Measurements from ENCODE around the gene ZNF280B. TPM values are rescaled to one million over a fixed set of nuclear protein-coding genes. Genes with fewer than 3 reads are reported as not detected.
A peak's percentile ranks its signal among the peaks of the same experiment; 100 is the strongest.
"Not testable (repeated sequence)": the region's sequence is repeated elsewhere in the genome, so short reads cannot be mapped to it uniquely, and the experiment has no call there.

ZNF280B gene
- total RNA-seq, 1 experiment from 2014 or later, result 2.9 TPM

DNA sequence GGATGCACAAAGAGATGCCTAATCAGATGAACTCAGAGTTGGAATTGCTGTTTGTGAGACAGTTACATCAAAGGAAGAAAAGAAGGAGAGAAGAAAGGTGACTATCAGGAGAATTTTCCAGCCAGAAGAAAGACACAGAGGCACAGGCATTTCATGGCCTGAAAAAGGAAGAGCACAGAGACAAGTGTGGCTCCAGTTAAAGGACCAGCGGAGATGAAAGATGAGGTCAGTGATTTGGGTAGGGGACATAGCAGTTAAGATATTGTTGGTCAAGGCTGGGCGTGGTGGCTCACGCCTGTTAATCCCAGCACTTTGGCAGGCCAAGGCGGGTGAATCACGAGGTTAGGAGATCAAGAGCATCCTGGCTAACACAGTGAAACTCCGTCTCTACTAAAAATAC is 15.0 kb upstream of the ZNF280B start:
- Histone ChIP-seq H3K36me3 (replicated peaks; ENCODE audit: control insufficient read depth, insufficient read depth, low read length) (no peaks in the 10 kb centered on the region), H3K4me3 (ENCODE audit: insufficient read depth, low read depth, low read length) (no peak overlapping the region), H3K27me3 (ENCODE audit: control insufficient read depth, insufficient read depth, low read length) (peaks cover 13% of the 10 kb centered on the region)
- DNase-seq, result no peak

DNA sequence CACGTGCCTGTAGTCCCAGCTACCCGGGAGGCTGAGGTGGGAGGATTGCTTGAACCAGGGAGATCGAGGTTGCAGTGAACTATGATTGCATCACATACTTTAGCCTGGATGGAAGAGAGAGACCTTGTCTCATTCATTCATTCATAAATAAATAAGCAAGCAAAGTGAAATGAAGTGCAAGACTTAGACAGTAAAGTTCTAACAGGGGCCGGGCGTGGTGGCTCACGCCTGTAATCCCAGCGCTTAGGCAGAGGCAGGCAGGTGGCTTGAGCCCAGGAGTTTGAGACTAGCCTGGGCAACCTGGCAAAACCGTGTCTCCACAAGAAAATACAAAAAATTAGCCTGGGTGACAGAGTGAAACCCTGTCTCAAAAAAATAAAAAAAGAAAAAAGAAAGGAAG is 13.1 kb upstream of the ZNF280B start:
- H3K27me3 ChIP-seq (ENCODE audit: control insufficient read depth, insufficient read depth, low read length), result peaks cover 12% of the 10 kb centered on the region
- no peak overlapping the region for H3K4me3 ChIP-seq (ENCODE audit: insufficient read depth, low read depth, low read length)
- H3K36me3 ChIP-seq (replicated peaks; ENCODE audit: control insufficient read depth, insufficient read depth, low read length), result no peaks in the 10 kb centered on the region
- no peak for DNase-seq

DNA sequence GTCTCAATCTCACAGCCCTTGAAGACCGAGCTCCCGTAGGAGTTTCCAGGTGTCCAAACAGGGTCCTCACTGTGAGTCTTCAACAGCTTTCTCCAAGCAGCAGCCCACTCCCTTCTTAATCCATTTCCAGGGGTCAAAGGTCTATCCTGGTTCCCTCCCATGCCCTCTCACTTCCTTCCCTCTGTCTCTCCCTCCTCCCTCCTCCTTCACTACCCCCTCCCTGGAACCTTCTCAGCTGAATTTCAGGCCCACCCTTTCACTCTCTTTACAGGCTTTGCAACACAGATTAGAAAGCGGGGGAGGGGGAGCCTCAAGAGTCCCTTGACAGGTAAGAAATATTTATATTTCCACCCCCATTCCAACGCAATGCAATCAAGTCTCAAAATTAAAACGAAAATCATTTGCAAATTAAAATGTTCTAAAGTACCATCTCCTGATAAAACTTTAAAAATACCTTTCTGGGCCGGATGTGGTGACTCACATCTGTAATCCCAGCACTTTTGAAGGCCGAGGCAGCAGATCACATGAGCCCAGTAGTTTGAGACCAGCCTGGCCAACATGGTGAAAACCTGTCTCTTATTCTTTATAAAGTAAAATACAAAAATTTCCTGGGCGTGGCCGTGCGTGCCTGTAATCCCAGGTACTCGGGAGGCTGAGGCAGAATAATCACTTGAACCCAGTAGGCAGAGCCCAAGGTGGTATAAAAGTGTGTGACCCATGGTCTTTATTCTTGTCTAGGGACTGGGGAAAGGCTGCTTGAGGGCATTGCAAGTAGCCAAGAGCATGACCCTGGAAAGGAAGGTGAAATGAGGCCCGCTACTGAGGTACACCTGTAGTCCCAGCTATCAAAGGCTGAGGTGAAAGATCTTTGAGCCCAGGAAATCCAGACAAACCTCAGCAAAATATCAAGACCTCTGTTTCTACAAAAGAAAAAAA is 12.4 kb upstream of the ZNF280B start:
- no peaks in the 10 kb centered on the region for H3K36me3 ChIP-seq (replicated peaks; ENCODE audit: control insufficient read depth, insufficient read depth, low read length)
- no peak overlapping the region for H3K4me3 ChIP-seq (ENCODE audit: insufficient read depth, low read depth, low read length)
- peaks cover 14% of the 10 kb centered on the region for H3K27me3 ChIP-seq (ENCODE audit: control insufficient read depth, insufficient read depth, low read length)
- peak; percentile 19 for DNase-seq

DNA sequence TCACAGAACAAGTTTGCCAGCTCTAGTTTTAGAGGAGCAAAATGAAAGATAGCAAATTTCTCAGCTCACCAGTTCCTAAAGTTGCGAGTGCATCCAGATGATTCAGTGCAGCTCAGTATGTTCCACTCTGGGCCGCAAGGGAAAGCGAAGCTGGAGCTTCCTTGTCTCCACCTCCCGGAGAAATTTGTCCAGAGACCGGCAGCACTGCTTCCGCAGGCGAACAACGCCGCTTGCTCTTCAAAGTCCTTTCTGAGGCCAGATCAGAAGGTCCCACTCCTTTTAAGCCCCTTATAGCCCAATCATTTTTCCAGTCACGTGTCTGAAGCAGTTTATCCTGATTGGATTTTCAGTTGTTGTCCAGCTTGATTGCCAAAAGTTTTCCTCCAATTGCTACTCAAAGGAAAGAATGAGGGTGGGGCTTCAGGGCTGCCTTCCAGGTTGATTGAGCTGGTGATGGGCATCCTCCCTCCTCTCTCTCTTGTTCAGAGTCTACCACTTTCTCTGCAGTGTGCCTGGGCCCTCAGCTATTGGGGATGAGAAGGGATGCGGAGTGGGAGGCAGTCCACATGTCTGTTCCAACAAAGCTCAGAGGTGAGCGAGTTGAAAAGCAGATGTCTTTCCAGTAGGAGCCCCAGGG is 11.6 kb upstream of the ZNF280B start, which contains the start of gene ZNF280A:
Gene ZNF280A, minus strand, starts transcription at position 251 of the 637 bp plus-strand sequence. CDS start 4,640 bp downstream, outside the sequence.
- H3K27me3 ChIP-seq (ENCODE audit: control insufficient read depth, insufficient read depth, low read length), result peaks cover 16% of the 10 kb centered on the region
- peak; percentile 49 for DNase-seq
- H3K4me3 ChIP-seq (ENCODE audit: insufficient read depth, low read depth, low read length), result no peak within 1 kb of the TSS

DNA sequence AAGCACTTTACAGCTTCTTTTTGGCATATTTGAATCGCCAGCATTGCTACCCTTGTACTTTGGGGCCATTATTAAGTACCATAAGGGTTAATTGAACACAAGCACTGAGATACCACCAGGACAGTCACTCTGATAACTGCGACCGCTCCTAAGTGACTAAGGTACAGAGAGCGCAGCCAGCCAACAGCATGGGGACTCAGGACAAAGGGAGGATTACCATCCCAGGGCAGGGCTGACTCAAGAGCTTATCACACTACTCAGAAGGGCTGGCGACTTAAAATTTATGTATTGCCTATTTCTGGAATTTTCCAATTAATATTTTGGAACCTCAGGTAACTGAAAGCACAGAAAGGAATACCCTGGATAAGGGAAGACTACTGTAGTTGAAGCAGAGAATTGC is 11.0 kb upstream of the ZNF280B start:
- Histone ChIP-seq H3K36me3 (replicated peaks; ENCODE audit: control insufficient read depth, insufficient read depth, low read length) (no peaks in the 10 kb centered on the region), H3K27me3 (ENCODE audit: control insufficient read depth, insufficient read depth, low read length) (peaks cover 20% of the 10 kb centered on the region), H3K4me3 (ENCODE audit: insufficient read depth, low read depth, low read length) (no peak overlapping the region)
- DNase-seq, result peak; percentile 26

More for the DNA sequence above, 11.6 kb upstream of the ZNF280B start, which contains the start of gene ZNF280A:
- no peaks in the 10 kb centered on the region for H3K36me3 ChIP-seq (replicated peaks; ENCODE audit: control insufficient read depth, insufficient read depth, low read length)

DNA sequence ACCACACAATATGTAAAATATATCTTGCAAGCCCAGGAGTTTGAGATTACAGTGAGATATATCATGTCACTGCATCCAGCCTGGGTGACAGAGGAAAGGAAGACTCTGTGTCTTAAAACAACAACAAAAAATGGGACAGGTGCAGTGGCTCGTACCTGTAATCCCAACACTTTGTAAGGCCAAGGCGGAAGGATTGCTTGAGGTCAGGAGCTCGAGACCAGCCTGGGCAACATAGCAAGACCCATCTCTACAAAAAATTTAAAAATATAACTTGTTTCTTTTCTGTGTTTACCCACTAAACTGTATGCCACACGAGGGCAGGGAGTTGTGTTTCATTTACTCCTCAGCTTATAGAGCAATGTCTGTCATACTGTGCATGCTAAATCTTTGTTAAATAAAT is 8.4 kb upstream of the ZNF280B start:
- no peak overlapping the region for H3K4me3 ChIP-seq (ENCODE audit: insufficient read depth, low read depth, low read length)
- H3K27me3 ChIP-seq (ENCODE audit: control insufficient read depth, insufficient read depth, low read length), result peaks cover 29% of the 10 kb centered on the region
- DNase-seq, result no peak
- no peaks in the 10 kb centered on the region for H3K36me3 ChIP-seq (replicated peaks; ENCODE audit: control insufficient read depth, insufficient read depth, low read length)

DNA sequence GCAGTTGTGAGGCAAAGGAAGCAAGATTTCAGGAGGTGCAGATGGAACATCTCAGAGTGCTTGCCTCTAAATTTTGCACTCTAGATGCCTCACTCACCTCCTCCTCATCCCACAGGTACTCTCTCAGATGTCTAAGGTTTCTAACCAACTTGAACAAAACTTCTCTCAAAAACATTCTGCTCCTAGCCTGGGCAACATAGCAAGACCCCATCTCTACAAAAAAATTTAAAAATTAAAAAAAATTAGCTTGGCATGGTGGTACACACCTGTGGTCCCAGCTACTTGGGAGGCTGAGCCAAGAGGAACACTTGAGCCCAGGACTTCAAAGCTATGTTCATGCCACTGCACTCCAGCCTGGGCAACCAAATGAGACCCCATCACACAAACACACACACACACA is 7.3 kb upstream of the ZNF280B start:
- no peak for DNase-seq
- Histone ChIP-seq H3K36me3 (replicated peaks; ENCODE audit: control insufficient read depth, insufficient read depth, low read length) (no peaks in the 10 kb centered on the region), H3K4me3 (ENCODE audit: insufficient read depth, low read depth, low read length) (no peak overlapping the region), H3K27me3 (ENCODE audit: control insufficient read depth, insufficient read depth, low read length) (peaks cover 30% of the 10 kb centered on the region)

DNA sequence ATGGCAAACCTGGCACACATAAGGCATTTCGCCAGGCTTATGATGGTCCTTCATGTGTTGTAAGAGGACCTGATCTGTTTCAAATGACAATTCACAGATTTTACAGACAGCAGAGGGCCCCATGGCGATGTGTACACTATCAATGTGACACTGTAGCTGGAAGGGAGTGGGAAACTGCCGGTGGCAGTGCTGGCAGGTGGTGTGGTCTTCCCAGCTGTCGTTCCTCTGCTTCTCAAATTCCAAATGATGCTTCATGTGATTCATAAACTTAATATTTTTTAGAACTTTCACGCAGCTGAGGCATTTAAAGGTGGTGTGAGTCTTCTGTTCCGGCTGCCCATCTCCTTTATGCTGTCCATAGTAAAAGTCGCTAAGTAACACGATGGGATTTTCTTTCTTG is 5.9 kb upstream of the ZNF280B start:
- not testable (repeated sequence) for H3K36me3 ChIP-seq (replicated peaks; ENCODE audit: control insufficient read depth, insufficient read depth, low read length); H3K4me3 ChIP-seq (ENCODE audit: insufficient read depth, low read depth, low read length); DNase-seq
- H3K27me3 ChIP-seq (ENCODE audit: control insufficient read depth, insufficient read depth, low read length), result peaks cover 30% of the 10 kb centered on the region

DNA sequence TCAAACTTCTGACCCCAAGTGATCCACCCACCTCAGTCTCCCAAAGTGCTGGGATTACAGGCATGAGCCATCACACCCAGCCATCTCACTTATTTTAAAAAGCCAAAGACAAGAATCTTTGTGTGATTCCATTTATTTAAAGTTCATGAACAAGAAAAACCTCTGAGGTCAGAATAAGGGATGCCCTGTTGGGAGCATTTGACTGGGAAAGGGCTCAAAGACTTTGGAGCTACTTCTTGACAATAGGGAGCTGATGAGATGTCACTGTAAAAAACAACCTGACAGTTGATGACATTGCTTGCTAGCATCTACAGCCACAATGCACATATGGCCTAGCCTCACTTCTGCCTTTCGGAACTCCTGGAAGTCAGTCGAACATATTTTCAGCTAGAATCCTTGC is 5.1 kb upstream of the ZNF280B start:
- no peak for DNase-seq
- peaks cover 30% of the 10 kb centered on the region for H3K27me3 ChIP-seq (ENCODE audit: control insufficient read depth, insufficient read depth, low read length)
- no peak overlapping the region for H3K4me3 ChIP-seq (ENCODE audit: insufficient read depth, low read depth, low read length)
- no peaks in the 10 kb centered on the region for H3K36me3 ChIP-seq (replicated peaks; ENCODE audit: control insufficient read depth, insufficient read depth, low read length)

DNA sequence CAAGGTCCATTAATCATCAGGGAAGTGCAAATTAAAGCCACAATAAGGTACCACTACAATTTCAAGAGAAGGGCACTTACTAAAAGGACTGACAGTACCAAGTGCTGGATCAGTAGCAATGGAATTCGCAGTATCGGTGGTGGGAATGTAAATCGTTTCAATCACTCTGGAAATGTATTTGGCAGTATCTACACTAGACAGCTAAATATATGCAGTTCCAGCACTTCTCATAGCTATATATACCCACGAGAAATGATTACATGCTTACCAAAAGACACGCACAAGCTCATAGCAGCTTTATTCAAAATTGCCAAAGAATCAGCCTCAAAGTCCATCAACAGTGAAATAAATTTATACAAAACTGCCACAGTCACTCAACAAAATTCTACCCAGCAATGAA is 4.4 kb upstream of the ZNF280B start:
- Histone ChIP-seq H3K4me3 (ENCODE audit: insufficient read depth, low read depth, low read length) (no peak overlapping the region), H3K27me3 (ENCODE audit: control insufficient read depth, insufficient read depth, low read length) (peaks cover 30% of the 10 kb centered on the region), H3K36me3 (replicated peaks; ENCODE audit: control insufficient read depth, insufficient read depth, low read length) (no peaks in the 10 kb centered on the region)
- no peak for DNase-seq

DNA sequence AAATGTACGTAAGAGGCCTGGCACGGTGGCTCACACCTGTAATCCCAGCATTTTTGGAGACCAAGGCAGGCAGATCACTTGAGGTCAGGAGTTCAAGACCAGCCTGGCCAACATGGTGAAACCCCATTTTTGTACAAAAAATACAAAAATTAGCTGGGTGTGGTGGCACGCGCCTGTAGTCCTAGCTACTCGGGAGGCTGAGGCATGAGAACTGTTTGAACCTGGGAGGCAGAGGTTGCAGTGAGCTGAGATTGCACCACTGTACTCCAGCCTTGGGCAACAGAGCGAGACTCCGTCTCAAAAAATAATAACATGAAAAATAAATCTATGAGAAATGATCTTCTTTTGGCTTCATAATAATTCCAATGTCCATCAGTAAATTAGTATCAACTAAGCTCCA is 2.3 kb upstream of the ZNF280B start:
- DNase-seq; H3K36me3 ChIP-seq (replicated peaks; ENCODE audit: control insufficient read depth, insufficient read depth, low read length); H3K4me3 ChIP-seq (ENCODE audit: insufficient read depth, low read depth, low read length): not testable (repeated sequence)
- H3K27me3 ChIP-seq (ENCODE audit: control insufficient read depth, insufficient read depth, low read length), result peaks cover 24% of the 10 kb centered on the region

DNA sequence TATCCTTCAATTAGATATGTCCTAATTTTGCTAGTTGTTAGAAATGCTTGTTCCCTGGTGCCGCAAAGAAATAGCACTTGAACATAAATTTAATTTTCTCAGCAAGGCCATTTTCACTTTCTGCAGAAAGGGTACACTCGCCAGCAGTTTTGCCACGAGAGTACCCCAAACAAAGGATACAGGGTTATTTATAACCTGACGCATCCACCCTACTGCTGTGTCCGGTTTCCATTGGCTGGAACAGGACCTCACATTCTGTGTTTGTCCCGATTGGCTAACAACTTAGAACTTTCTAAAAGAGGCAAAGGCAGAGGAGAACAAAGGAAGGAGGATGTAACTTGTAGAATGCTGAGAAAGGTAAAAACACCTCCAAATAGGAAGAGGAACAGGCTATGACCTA is 1.4 kb upstream of the ZNF280B start:
- H3K4me3 ChIP-seq (ENCODE audit: insufficient read depth, low read depth, low read length), result not testable (repeated sequence)
- H3K27me3 ChIP-seq (ENCODE audit: control insufficient read depth, insufficient read depth, low read length), result peaks cover 18% of the 10 kb centered on the region

DNA sequence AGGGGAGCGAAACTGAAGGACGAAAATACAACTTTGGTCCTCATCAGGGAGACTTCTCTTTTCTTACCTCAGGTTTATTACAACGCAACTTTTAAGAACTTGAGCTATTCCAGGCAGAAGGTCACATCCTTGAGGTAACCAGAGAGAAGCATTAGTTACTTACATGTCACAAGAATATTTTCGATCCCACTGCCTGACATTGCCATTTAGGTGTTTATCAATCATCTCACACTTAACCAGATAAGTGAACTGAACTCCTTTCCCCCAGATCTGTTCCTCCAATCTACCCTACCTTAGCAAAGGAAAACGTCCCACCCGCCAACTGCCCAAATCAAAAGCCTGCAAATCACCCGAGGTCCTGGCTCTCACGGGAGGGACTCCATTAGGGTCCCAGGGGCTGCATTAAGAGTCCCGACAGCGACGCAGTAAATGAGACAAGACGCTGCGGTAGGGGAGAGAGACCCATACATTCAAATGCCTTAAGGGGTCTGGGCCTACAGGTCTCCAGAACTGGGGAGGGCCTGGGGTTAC is 734 bp downstream of the ZNF280B start:
- H3K36me3 ChIP-seq (replicated peaks; ENCODE audit: control insufficient read depth, insufficient read depth, low read length), result peaks cover 4% of the 10 kb centered on the region; the same call in 1 of the 2 replicates
- peaks cover 4% of the 10 kb centered on the region for H3K27me3 ChIP-seq (ENCODE audit: control insufficient read depth, insufficient read depth, low read length)
- peak overlapping the region; percentile 98 for H3K4me3 ChIP-seq (ENCODE audit: insufficient read depth, low read depth, low read length)
- DNase-seq, result no peak

More for the DNA sequence above, 1.4 kb upstream of the ZNF280B start:
- not testable (repeated sequence) for DNase-seq; H3K36me3 ChIP-seq (replicated peaks; ENCODE audit: control insufficient read depth, insufficient read depth, low read length)

DNA sequence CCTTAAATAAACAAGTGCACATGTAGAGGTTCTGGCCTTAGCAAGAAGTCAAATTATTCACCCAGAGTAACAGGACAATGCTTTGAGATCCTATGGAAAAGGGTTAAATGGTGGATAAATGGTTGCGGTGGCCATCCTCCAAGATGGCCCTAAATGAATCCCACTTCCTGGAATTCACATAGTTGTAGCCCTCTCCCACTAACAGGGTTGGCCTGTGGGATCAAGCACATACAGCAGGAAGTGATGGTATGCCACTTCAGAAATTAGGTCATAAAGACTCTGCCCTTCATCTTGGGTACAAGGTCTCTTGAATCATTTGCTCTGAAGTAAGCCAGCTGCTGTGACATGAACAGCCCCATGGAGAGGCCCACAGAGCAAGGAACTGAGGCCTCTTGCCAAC is 1.8 kb downstream of the ZNF280B start:
- no peak for DNase-seq
- Histone ChIP-seq H3K36me3 (replicated peaks; ENCODE audit: control insufficient read depth, insufficient read depth, low read length) (peaks cover 4% of the 10 kb centered on the region), H3K27me3 (ENCODE audit: control insufficient read depth, insufficient read depth, low read length) (no peaks in the 10 kb centered on the region; the same call in none of the 2 replicates), H3K4me3 (ENCODE audit: insufficient read depth, low read depth, low read length) (no peak overlapping the region)

DNA sequence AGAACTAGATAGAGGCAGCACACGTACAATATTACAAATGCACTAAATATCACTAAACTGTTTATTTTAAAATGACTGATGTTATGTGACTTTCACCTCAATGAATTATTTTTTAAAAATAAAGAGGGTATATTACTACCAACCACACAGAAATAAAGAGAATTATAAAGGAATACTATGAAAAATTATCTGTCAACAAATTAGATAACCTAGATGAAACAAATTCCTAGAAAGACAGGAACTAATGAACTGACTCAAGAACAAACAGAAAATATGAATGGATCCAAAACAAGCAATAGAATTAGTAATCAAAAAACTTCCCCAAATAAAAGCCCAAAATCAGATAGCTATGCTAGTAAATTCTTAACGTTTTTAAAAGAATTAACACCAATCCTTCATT is 10.3 kb downstream of the ZNF280B start:
- Histone ChIP-seq H3K36me3 (replicated peaks; ENCODE audit: control insufficient read depth, insufficient read depth, low read length) (no peaks in the 10 kb centered on the region; the same call in none of the 2 replicates), H3K27me3 (ENCODE audit: control insufficient read depth, insufficient read depth, low read length) (no peaks in the 10 kb centered on the region), H3K4me3 (ENCODE audit: insufficient read depth, low read depth, low read length) (no peak overlapping the region)
- no peak for DNase-seq

Data from H7 (cell line).